Activated gamma-delta T cell treated with anti-CD3 and anti-CD28 coated beads, Interleukin-2, amount 50 U/mL, for 16 hours (primary cell): ENCODE measurements around the gene CENPF.
"Not testable (repeated sequence)": the region's sequence is repeated elsewhere in the genome, so short reads cannot be mapped to it uniquely, and the experiment has no call there.

Experiments
- DNase-seq: peaks from one replicate; pipeline ENCODE4 v3.0.0-alpha.2; 2020; ENCODE audit warnings: low read depth

Gene CENPF

DNA sequence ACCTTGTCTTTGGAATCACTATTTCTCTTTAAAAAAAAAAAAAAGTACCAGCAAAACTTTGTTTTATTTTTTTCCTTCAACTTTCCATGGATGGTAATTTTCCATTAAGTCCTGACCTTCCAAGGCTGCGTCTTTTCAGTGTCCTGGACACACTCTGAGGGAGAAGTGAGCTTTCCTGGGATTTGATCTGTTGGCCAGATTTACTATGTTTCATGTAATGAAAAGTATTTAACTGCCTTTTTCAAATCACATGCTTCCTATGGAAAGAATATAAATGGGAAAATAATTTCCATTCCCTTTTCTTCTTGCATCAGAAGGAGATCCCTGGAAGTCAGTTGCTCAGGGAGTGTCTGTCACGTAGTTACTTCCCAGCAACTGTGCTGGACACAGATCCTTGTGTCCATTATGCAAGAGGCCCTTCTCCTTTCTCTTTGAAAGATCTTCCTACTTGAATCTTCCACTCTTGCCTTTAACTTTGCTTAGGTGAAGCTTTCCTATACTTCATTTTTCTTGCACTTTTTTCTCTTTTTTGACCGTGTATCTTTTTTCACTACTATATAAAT lies 59.3 kb downstream of the CENPF start:
- DNase-seq, result no peak

DNA sequence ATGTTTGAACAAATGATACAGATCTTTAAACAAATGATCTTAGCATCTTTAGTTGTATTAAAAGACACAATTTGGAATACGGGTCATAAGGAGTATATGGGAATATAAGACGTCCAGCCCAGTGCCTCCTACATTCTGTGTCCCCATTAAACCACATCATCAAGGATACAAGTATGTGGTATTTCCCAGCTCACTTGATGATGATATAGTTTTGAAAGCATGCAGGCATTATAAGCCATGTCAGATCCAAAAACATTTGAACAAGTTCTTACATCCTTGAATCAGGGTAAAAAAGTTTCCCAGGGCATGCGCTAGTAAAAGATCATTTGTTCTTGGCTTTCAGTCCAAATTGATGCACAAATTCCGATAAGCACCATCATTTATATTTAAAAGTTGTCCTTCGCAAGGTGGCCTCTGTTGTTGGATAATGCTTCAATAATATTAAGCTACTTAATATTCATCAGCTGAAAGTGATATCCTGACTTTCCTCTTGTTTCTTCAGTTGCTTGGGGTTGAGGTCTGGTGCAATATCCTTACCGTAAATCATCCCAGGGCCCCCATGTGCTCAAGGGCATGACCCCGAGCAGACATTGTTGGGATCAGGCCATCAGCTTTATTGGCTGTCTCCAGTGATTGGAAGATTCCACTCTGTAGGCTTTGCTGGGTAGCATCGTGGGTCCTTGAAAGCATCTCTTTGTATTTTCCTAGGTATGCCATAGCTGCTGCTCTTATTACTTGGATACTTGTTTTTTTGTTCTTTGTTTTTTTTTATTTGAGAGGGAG lies 61.8 kb downstream of the CENPF start:
- DNase-seq, result no peak

DNA sequence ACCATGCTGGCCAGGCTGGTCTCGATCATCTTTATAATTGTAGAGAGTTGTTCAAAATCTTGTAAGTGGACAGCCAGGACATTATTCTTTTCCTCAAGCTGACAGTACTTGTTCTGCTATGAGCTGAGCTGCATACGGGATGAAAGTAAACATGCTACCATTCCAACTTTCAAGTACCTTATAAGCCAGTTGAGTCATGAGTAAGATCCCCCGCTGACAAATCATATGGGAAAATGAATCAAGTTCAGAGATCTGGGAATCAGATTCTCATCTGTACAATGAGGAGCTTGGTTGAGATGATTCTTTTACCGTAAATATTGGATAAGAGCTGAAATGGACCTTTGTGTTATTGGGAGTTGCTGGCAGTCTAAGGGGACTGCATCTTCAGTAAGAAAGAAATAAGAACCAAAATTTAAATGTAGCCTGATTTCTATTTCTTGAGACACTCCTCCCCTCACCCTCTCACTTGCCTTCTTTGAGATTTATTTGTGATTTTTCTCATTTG lies 62.7 kb downstream of the CENPF start:
- DNase-seq, result no peak

DNA sequence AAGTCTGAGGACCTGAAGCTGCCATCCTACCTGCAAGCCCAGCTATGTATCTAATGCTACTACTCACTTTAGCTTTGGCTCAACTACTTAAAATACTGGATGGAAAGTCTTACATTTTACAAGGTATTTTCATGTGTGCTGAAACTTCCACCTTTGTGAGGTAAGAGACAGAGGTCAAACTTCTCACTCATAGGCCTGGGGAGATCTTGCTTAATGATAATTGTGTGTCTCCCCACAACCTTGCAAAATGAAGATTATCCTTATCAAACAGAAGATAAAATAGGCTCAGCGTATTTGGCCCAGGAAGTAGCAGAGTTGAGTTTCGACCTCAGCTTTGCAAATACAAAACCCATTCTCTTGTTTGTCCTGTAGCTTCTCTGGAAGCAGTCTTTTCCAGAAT lies 63.7 kb downstream of the CENPF start:
- DNase-seq, result no peak

DNA sequence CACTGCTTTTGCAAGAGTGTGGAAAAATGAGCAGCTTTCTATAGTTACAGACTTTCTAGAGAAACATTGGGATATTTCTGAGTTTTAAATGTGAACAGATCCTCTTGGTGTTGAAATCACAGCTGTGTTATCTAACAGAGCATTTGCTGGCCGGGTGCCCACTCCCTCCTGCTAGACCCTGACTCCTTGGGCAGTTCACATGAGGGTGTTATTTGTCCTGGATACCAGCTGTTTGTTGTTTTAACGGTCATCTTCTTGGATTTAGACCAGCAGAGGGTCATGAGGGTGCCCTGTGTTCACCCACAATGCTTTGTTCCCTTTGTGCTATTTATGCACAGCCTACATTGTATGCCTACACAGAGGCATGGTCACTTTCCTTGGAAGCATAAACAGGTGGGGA lies 67.1 kb downstream of the CENPF start:
- no peak for DNase-seq

DNA sequence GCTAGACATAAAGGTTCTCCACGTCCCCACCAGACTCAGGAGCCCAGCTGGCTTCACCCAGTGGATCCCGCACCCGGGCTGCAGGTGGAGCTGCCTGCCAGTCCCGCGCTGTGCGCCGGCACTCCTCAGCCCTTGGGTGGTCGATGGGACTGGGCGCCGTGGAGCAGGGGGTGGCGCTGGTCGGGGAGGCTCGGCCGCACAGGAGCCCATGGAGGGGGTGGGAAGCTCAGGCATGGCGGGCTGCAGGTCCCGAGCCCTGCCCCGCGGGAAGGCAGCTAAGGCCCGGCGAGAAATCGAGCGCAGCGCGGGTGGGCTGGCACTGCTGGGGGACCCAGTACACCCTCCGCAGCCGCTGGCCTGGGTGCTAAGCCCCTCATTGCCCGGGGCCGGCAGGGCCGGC lies 70.0 kb downstream of the CENPF start:
- DNase-seq, result not testable (repeated sequence)

DNA sequence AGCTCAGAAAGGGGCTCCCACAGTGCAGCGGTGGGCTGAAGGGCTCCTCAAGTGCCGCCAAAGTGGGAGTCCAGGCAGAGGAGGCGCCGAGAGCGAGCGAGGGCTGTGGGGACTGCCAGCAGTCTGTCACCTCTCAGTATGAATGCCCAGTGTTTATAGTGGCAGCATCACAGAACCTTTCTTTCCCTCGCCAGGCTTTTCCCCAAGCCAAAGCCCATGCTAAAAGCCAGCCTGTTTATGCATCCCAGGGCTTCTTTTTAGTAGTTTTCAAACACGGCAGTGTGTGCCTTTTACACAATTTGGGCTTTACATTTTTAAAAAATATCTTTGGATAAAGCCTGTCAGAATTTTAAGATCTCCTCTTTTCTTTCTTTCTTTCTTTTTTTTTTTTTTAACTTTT lies 70.6 kb downstream of the CENPF start:
- no peak for DNase-seq

DNA sequence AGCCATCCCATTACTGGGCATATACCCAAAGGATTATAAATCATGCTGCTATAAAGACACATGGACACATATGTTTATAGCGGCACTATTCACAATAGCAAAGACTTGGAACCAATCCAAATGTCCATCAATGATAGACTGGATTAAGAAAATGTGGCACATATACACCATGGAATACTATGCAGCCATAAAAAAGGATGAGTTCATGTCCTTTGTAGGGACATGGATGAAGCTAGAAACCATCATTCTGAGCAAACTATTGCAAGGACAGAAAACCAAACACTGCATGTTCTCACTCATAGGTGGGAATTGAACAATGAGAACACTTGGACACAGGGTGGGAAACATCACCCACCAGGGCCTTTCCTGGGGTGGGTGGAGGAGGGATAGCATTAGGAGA lies 72.5 kb downstream of the CENPF start:
- DNase-seq, result not testable (repeated sequence)

DNA sequence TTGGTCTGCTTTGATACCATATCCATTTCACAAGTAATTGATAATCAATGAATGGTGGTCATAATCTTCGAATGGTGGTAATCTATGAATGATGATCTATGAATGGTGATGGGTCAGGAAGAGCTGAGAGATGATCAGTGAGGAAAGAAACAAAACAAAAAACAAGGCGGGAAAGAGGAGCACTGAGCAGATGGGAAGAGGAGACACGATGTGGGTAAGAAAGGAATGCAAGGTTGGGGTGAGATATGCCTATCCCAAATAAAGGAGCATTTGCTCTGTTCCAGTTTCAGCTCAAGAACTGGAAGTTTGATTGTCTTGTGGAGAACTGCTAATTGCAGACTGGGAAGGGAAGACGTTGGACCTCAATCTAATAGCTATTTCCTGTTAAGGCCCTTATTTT lies 73.8 kb downstream of the CENPF start:
- no peak for DNase-seq

DNA sequence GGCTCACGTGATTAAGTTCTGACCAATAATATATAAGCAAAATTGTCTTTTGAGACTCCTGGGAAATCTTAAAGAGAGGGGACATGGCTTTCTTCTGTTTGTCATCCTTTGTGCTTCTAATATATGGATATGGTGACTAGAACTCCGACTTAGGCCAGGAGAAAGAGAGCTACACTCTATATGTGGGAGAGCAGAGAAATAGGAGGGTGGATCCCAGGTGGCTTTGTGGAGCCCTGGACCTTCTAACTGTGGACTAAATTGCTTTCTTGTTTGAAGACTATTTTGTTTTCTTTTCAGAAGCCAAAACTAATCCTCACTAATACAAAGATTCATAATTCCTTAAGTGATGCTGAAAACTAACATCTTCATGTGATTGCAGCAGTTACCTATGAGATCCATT lies 75.0 kb downstream of the CENPF start:
- DNase-seq, result no peak

DNA sequence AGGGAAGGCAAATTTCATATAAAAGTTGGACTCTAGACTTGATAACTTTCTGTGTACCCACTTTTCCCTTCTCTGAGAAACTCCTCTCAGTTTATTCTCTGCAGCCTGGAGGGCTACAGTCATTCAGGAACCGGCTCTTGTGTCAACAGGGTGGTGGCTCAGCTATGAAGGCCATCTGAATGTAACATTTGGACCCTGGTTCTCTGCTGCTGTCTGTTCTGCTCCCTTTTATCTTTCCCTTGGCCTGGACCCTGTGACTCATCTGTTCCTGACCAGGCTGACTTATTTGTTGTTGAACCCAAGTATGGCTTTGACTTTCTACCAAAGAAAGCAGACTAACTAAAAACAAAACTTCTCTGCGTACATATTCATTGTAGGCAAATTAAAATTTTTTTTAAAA lies 75.4 kb downstream of the CENPF start:
- DNase-seq, result no peak

DNA sequence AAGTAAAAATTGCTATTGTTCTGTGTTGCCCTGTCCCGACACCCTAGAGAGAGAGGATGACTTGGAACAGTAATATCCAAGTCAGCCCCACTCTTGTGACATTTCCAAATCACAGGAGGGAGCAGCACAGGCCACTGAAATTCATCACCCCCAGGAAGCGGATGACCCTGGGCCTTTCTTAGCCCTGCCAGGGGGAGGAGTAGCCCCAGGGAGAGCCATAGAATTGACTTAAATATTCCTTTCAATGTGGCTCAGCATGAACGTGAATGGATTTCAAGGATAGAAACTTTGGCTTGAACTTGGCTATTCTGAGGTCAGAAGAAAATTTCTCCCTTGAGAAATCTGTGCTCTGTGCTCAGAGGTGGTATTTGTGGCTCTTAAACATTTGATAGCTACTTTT lies 80.6 kb downstream of the CENPF start:
- no peak for DNase-seq

DNA sequence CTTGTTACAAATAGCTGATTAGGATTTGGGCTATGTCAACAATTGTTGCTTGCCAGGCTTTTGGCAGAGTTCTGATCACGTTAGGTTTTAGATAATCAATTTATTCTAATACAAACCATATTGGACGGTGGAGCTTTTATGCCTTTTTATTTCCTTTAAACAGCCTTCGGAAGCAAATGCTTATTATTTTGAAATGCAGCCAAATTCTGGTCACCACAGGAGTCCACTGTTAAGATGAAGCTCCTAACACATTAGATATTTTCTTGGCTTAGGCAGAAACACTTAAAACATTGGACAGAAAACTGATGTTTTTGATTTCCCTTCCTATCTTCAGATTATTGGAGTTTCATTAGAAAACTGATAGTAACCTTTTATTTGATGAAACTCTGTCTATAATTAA lies 82.9 kb downstream of the CENPF start:
- no peak for DNase-seq

DNA sequence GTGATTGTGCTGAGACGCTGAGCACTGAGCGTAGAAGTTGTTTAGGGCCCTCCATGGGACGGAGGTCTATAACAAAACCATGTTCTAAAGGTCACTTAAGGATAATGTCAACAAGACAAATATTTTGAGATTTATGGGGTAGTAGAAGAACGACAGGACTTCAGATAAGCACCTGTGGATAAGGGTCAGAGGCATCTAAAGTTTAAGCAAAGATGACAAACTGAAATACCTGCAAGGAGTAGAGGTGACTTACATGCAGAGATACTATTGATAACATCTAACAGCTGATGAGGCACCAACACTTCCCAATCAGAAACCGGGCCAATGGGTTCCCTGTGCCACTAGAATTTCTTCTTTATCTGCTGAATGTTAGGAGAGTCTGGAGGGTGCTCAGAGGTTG lies 83.5 kb downstream of the CENPF start:
- DNase-seq, result no peak

DNA sequence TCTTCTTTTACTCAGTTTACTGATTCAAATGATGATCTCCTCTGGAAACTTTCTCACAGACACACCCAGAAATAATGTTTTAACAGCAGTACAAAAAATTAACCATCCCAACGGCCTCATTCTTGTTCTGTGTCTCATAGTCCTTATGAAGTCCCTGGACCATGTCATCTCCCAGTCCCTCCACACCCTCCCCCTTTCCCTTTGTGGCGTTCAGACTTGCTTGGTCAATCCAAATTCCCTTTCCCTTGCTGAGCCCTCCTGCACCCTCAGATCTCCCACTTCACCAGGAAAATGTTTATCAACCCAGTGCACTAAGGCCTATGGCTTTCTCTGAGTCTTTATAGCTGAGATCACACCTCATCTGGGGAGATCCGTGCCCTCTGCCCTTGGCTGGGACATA lies 85.9 kb downstream of the CENPF start:
- DNase-seq, result no peak

DNA sequence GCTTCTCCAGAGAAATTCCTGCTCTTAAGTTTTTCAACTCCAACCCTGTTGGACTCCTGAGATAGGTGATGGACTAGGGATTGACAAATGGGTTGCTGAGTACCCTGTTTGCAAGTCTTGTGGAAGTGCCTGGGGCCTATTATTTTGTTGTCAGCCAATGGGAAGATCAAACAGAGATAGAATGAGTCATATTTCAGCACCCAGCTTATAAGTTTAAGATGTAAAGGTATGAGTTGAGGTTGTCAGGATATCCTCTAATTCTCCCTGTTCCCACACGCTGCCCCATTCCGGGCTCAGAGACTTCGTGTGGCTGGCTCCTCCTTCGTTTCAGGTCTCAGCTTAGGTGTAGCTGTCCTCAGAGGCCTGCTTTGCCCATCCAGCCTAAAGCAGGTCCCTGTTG lies 91.8 kb downstream of the CENPF start:
- no peak for DNase-seq

DNA sequence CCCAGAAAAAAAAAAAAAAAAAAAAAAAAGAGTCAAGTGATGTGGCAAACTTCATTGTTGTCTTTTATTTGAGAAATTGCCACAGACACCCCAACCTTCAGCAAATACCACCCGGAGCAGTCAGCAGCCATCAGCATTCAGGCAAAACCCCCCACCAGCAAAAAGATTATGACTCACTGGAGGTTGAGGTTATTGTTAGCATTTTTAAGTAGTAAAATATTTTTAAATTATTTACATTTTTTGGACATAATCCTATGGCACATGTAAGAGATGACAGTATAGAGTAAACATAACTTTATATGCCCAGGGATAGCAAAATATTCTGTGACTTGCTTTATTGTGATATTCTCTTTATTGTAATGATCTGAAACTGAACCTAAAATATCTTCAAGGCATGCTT lies 95.6 kb downstream of the CENPF start:
- DNase-seq, result no peak

DNA sequence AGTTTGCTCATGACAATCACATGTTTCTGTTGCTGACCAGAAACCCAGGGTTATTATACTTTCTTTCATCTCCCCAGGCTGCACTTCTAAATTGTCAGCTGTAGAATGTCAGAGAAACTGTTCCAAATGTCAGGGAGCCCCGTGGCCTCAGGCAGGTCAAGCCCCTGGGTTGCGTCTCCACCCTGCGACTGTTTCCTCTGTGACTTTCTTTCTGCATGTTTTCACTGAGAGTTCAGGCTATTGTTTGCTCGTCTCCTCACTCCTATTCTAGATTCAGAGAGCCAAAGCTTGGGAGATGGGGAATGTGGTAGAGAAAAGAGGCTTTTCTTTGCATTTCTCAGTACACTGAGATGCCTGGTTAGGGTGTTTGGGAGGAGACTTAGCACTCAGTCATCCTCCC lies 97.4 kb downstream of the CENPF start:
- DNase-seq, result no peak

DNA sequence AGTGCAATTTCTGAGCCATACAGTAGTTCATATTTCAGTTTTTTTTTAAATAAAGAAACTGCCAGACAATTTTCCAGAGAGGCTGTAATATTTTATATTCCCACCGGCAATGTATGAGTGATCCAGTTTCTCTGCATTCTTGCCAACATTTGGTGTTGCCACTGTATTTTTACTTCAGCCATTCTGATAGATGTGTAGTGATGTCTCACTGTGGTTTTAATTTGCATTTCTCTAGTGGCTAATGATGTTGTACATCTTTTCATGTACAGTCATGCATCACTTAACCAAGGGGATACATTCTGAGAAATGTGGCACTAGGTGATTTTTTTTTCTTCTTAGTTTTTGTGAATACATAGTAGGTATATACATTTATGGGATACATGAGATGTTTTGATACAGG lies 99.6 kb downstream of the CENPF start:
- no peak for DNase-seq

DNA sequence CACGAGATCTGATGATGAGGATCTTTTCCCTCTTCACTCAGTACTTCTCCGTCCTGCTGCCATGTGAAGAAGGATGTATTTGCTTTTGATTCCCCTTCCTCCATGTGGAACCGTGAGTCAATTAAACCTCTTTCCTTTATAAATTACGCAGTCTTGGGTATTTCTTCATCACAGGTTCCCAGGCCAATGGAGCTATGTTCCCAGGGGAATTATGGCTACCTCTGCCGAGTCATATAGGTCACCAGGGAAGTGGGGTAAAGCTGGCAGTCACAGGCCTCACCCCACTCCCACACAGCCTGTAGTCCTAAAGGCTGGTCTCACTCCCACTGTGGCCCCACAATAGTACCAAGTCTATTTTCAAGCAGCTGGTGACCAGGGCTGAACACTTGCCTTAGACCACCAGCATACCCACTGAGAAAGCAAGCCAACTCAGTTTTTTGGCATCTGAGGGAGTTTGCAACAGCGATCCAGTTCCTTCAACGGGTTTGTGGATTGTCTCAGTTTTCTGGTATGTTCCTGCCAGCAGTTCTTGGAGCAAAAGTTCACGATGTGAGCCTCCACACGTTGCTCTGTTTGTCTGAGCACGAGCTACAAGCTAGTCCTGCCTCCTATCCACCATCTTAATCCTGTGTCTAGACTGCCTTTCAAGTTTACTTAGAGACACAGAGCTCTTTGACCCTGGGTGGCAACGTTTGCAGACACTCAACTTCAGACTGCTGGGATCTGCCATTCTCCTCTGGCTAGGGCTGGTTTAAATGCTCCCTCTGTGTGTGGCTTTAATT lies 104.5 kb downstream of the CENPF start:
- DNase-seq, result no peak

DNA sequence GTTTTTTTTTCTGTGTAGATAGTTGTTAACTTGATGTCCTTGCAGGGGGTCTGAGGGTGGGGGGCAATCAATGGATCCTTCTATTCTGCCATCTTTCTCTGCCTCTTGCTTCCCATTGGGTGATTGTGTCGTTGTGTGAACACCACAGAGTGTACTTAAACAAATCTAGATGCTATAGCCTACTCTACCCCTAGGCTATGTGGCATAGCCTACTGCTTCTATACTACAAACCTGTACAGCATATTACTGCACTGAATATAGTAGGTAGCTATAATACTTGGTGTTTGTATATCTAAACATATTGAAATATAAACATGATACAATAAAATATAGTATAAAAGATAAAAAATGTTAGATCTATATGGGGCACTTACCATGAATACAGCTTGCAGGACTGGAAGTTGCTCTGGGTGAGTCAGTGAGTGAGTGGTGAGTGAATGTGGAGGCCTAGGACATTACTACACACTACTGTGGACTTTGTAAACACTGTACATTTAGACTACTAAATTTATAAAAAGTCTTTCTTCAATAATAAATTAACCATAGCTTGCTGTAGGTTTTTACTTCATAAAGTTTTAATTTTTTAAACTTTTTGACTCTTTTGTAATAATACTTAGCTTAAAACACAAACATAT lies 105.4 kb downstream of the CENPF start:
- DNase-seq, result no peak

DNA sequence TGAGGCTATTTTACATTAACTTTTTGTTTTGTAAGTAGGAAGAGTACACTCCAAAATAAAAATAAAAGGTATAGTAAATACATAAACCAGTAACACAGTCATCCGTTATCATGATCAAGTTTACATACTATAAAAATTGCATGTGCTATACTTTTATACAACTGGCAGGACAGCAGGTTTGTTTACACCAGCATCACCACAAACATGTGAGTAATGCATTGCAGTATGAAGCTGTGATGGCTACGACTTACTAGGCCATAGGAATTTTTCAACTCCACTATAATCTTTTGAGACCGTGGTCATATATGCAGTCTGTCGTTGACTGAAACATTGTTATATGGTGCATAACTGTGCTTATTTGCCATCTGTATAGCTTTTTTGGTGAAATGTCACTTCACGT lies 106.2 kb downstream of the CENPF start:
- DNase-seq, result no peak

DNA sequence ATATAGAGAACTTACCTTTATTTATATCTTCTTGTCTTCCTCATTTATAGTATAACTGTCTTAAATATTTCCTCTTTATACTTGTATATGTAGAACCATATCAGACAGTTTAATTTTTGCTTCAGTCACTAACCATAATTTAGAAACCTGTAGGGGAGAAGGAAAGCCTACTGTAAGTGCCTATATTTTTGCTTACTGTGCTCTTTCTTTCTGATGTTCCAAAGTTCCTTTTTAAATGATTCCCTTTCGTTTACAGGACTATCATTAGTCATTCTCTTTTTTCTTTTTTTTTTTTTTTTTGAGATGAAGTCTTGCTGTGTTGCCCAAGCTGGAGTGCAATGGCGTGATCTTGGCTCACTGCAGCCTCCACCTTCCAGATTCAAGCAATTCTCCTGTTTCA lies 109.7 kb downstream of the CENPF start:
- no peak for DNase-seq
